HG02678 (cell line): ENCODE results near the gene SNAPC2.
"Not testable (repeated sequence)": the region's sequence is repeated elsewhere in the genome, so short reads cannot be mapped to it uniquely, and the experiment has no call there.

Source experiments
- ATAC-seq: cut with Tn5 transposase; IDR thresholded peaks from one replicate; pipeline ENCODE4 v1.9.1; 2021; ENCODE audit warnings: mild to moderate bottlenecking, moderate library complexity; ENCODE audit not compliant: unreplicated experiment

The SNAPC2 gene

DNA sequence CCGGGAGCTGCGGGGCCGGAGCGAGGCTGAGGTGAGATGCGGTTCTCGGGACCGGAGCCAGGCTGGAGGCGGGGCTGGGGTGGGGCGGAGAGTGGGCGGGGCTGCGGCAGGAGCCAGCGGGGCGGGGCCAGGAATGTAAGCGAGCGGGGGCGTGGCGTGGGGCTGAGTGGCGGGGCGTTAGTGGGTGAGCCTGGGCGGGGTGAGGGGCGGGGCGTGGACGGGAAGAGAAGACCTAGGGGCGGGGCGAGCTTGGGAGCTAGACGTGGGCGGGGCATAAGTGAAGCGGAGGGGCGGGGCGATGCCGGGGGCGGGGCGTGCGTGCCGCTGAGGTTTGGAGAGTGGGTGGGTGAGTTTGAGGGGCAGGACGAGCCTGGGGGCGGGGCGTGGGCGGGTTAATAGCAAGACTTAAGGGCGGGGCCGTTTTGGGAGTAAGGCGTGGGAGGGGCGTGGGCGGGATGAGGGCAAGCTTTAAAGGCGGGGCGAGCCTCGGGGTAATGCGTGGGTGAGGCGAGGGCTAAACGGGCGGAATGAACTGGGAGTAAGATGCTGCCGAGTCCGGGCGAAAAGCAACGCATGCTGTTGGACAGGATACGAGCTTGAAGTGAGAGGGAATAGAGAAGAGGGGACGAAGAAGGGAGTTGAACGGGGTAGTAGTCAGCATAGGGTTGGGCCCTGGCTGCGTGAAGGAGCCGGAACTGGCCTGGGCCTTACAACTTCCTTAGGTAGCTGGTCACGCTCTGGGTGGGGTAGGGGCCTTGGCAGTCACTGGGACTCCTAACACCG is 572 bp downstream of the SNAPC2 start:
- peak; percentile 54 for ATAC-seq

DNA sequence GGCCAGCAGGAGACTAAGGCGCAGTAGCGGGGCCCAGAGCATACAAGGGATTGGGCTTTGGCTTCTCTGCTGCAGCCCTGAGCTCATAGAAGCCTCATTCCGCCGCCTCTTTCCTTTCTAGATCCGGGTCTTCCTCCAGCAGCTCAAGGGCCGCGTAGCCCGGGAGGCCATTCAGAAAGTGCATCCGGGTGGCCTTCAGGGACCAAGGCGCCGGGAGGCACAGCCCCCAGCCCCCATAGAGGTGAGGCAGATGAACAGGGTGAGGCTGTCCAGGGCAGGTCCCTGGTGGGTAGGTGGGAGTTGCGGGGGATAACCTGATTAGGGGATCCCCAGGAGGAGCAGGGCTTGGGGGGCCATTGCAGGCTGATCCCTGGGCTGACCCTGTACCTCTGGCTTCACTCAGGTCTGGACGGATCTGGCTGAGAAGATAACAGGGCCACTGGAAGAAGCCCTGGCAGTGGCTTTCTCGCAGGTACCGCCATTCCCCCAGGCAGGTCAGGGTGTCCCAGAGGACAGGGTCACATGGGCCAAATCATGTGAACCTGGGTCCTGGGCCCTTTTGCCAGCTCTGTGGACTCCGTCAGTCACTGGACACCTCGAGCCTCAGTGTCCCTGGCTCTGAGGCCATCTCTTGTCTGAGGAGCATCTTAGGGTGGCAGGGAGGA is 1.3 kb downstream of the SNAPC2 start:
- ATAC-seq = no peak

DNA sequence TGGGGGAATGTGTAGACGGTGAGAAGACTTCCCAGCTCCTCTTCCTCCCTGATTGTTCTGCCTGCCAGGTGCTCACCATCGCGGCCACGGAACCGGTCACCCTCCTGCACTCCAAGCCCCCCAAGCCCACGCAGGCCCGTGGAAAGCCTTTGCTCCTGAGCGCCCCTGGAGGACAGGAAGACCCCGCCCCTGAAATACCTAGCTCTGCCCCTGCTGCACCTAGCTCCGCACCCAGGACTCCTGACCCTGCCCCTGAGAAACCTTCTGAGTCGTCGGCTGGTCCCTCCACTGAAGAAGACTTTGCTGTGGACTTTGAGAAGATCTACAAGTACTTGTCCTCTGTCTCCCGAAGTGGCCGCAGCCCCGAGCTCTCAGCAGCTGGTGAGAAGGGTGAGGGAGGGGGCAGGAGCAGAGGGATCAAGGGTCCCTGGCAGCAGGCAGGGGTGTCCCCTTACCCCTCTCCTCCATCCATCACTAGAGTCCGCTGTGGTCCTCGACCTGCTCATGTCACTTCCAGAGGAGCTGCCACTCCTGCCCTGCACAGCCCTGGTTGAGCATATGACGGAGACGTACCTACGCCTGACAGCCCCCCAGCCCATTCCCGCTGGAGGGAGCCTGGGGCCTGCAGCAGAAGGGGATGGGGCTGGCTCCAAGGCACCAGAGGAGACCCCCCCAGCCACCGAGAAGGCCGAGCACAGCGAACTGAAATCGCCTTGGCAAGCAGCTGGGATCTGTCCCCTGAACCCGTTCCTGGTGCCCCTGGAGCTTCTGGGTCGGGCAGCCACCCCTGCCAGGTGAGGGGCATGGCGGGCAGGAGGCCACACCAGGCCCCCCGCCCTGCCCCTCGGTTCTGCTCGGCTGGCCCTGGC is 2.1 kb downstream of the SNAPC2 start:
- no peak for ATAC-seq

DNA sequence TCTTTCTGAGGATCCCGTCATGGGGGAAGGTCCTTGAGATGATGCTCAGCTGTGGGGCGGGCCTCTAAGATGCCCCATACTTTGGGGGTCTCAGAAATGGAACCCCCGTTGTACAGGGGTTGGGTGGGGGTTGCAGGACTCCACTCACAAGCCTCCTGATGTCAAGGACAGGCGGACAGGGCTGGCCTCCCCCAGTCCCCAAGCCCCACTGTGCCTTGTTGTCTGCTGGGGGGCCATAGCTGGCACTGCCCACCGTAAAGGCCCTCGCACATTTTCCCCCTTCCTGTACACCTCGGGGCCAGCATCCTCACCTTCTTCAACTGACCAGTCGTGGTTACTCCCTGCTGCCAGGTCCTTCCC is 2.7 kb downstream of the SNAPC2 start:
- no peak for ATAC-seq

DNA sequence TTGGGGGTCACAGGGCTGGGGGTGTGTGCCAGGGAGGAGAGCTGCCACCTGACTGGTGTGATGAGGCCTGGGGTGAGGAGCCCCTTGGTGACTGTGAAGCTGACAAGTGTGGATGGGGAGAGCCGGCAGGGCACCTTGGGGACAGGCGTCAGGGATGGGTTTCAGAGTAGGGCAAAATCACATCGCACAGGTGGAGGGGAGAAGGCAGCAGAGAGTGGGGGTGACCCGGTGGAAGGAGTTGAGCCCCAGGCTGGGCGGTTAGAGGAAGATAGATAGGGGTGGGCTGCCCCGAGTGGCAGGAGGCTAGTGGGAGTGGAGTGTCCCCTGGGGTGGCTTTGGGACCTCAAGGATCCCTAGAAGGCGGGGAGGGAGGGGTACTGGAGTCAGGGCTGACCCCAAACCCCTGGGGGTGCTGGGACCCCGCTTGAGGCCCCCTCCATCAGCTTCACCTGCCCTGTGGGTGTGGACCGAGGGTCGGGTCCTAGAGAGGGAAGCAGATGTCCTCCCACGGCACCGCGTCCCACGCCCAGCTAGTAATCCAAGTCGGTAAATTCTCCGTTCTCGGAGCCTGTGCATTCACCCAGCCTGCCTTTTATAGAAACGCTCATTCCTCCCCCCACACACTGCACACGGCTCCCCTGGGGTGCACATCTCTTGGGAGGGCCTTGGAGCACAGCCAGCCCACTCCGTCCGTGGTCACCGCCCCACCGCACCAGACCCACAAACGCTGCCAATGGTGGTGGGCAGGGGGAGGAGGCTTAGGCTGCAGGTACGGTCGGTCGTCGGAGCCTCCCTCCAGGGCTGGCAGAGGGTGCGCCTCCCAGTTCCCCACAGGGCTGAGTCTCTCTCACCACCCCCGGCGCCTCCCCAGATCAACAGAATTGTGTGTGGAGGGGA is 3.4 kb downstream of the SNAPC2 start:
- no peak for ATAC-seq

DNA sequence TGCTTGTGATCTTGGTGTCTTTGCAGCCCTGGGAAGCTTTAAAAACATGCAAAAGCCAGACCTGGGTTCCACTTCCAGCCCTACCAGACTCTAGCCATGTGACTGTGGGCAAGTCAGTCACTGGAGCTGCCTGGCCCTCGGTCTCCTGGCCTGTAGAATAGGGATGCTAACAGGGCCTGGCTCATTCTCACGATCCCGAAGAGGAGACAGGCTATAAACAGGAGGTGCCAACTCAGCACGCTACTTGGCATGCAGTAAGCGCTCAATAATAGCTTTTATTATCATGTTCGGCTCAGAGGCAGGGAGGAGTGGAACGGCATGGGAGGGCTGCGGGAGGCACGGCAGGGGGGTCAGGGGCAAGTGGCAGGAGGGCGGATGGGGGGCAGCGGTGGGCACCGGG is 4.1 kb downstream of the SNAPC2 start:
- ATAC-seq = no peak

DNA sequence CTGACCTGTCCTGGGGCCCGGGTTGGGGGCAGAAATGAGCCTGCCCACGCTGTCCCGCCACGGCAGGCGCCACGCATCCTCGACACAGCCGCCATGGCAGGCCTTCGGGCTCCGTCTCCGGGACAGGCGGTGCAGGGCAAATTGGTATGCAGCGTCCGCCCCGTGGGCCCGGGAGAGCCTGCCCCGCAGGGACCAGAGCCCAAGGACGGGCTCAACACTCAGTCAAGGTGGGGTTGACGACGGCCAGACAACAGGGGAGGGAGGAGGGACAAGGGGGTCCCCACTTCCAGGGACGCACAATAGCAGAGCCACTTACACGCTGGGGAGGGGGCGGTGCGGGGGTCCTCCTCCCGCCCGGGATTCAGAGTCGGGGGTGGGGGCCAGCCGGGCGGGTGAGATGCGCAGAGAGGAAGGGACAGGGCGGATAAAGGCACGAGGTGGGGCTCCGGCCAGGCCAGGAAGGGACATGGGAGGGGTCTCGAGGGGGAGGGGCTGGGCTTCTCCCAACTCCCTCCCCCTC is 4.6 kb downstream of the SNAPC2 start:
- ATAC-seq = no peak

DNA sequence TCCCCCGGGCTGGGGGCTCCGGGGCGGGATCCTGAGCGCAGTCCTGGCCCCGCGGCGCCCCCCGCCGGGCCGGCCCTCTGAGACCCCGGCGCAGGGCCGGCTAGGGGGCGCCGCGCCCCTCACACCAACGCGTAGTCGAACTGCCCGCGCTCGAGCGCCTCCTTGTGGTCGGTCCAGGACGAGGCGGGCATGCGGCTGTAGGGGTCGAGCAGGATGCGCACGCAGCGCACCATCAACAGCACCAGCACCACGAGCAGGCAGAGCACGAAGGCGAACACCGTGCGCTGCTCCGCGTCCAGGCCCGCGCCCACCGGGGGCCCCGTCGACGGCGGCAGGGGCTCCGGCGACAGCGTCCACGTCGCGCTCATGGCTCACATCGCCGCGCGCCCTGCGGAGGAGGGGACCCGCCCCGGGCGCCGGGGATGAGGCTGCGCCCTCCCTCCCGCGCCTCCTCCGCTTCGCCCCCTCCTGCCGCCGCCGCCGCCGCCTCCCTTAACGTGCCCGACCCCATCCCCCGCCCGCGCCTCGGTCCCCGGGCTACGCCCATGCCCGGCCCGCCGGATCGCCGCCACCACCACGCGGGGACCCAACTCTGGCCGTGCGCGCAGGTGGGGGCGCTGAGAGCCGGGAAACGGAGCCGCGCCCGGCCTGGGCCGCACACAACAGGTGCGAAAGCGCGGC is 5.2 kb downstream of the SNAPC2 start:
- no peak for ATAC-seq

DNA sequence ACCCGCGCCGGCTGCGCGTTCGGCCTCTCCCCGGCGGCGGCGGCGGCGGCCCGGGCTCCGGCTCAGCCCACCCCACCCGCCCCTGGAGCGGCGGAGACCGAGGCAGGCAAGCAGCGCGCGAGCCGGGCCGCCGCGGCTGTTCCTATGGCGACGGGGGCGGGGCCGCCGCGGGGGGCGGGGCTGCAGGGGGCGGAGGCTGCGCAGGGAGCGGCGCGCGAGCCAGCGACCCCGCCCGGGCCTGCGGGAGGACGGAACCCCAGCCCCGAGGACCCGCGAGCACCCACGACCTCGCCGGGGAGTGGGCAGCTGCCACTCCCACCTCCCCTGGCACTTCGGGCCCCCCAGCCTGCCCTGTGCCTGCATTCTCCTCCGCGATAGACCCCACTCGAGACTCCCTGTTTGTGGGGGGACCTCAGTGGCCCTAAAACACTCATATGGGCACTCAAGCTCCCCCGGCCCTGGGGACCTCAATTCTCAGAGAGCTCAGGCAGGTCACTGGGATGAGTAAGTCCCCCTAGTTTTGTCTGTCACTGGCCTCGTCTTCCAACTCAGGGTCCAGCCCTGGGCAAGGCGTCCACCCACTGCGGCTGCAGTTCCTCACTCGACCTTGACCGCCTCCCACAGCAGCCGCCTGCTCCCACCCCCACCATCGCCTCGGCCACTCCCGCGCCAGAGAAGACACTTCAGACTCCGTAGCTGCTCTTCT is 6.0 kb downstream of the SNAPC2 start, which contains the start of gene CTXN1:
Gene CTXN1 (minus strand): TSS at position 115 of the 706 bp plus-strand sequence. CDS start 597 bp downstream, outside the sequence.
- no peak for ATAC-seq

DNA sequence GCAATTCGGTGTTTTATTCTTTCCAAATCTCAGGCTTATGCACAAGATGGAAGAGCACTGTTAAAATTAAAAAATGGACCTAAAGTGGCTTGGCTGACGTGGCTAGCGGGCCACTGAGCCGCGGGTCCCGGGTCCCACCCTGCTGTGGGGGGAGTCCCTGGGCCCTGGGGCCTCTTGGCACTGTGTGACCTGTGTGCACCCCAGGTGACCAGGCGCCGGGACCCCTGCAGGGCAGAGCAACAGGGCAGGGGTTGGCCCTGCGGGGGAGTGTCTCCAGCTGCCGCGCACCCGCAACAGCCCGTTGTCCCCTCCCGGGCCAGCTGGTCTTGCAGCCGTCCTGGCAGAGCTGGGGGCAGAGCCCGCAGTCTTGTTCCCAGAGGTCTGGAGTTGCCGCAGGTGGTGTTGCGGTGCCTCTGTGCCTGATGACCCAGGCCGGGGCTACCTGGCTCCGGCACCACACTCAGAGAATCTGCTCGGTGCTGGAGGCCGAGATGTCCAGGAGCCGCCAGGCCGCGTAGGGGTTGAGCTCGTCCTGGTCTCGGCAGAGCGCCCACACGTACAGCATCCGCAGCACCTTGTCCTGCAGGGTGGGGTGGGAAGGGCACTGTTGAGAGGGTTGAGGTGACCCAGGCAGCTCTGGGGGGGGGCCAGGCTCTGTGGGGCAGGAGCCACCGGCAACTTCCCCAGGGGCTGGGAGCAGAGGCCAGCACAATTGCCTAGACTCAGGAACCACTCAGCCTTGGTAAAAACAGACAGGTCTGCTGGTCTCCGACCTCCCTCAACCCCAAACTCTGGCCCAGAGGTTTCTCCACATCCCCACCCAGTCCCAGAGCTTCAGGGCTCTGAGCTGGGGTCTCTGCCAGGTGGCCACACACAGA is 6.8 kb downstream of the SNAPC2 start:
- ATAC-seq = no peak

DNA sequence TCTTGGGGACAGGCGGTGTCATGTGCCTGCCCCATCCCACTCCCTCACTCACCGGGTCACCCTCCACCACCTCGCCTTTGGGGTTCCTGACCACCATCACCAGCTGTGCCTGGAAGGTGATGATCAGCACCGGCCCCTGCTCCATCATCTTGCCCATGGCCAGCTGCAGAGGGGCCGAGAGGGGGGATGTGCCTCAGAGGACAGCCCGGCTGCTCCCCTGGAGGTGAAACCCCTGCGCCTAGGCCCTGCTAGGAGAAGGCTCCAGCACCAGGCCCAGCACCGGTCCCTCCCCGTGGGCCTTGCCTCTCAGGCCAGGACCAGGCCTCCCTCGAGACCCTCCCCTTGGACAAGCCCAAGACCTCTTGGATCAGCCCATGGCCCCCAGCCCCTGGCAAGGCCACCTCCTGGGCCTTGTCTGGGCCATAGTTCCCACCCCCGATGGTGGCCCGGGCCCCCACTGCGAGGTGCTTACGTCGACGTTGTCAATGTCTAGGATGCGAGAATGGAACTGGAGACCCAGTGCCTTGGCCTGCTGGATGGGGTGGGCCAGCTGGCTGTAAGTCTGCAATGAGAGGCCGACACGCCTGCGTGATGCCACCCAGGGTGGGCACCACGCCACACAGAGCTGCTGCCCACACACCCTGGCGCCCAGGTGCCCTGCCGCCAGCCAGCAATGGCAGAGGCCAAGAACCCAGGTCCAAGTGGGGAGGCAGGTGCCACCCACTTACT is 7.6 kb downstream of the SNAPC2 start:
- ATAC-seq = no peak

DNA sequence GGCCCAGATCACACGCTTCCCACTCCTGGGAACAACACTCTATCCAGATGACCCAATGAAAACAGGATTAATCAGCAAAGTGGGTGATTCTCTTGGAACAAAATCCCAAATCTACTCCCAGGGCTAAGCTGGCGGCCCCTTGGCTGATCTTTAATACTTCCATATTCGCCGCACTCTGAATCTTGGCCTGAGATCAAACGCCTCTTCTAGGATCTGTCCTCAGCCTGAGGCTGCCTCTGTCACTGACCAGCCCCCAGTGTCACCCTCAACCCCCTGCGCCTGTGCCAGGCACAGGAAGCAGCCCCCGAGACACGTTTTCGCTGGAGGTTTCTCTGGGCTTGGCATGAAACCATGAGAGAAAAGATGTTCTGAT is 8.2 kb downstream of the SNAPC2 start:
- ATAC-seq = no peak

DNA sequence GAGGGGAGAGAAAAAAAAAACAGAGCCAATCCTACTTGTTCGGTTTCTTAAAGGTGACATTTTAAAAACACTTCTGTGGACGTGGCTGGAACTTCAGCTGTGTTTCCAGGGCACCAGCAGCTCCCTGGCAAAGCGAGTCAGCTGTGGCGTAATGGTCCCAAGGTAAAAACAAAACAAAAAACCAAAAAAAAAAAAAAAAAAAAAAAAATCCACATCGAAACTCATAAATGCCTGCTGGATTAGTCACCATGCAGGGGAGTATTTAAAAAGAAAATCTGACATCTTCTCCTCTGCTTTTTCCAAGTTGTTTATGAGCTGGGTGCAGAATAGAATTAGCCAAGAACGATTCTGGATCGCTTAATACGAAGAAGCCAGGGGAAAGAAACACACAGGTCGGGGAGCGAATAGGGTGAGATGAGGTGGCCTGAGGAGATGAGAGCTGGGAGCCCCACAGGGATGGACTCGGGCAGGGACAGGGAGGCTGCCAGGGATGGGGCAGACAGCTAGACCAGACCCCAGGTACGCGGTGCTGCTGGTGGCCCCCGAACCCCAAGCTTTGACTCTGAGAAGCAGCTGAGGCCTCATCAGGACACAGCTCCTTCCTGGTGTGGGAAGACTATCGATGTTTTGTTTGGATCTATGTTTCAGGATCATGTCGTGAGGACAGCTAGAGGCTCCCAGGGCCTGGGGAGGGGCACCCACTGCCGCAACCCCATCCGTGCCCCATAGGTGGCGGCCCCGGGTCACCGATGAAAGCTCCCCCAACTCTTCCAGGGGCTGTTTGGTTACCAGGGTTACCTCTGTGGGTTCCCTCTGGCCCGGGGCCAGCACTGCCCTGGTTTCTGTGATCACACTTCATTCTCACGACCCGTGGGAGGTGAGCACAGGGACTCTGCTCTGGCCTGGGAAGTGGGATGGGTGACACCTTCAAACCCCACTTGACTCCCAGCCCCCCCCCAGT is 8.9 kb downstream of the SNAPC2 start:
- ATAC-seq = no peak

DNA sequence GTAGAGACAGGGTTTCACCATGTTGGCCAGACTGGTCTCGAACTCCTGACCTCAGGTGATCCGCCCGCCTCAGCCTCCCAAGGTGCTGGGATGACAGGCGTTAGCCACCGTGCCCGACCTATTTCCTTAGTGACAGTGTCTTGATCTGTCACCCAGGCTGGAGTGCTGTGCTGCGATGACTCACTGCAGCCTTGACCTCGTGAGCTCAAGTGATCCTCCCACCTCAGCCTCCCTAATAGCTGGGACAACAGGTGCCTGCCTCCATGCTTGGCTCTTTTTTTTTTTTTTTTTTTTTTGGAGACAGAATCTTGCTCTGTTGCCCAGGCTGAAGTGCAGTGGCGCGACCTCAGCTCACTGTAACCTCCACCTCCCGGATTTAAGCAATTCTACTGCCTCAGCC is 9.9 kb downstream of the SNAPC2 start:
- ATAC-seq = not testable (repeated sequence)

DNA sequence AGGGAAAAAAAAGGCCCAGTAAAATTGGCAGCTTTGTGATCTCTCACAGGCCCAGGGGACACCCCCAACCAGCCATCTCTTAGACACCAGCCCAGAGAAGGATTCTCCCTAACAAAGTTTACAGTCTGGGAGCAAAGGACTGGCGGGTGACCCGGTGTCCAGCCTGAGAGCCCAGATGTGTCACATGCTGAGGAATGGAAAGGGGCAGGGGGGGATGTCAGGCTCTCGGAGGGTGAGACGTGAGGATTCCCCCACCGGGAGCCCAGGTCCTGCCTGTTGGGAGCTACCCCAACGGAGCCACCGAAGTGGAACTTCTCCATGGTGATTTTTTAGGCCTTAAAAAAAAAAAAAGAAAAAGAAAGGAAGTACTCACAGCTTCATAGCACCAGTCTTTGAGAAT is 10.6 kb downstream of the SNAPC2 start:
- ATAC-seq = no peak
